Hepatocyte (in vitro differentiated cells): ENCODE data around the gene MAPK8.

Experiments
- EZH2 ChIP-seq: fragments of 200-600 bp; sonication (generic); IDR thresholded peaks from 2 replicates; pipeline ENCODE4 v1.6.1; 2016; ENCODE audit warnings: antibody characterized with exemption, mild to moderate bottlenecking, borderline replicate concordance
- EZH2phosphoT487 ChIP-seq: fragments of 200-600 bp; sonication (generic); IDR thresholded peaks from one replicate; pipeline ENCODE4 v1.6.1; 2018; ENCODE audit warnings: antibody characterized with exemption, mild to moderate bottlenecking, low read depth, moderate library complexity; ENCODE audit not compliant: unreplicated experiment, severe bottlenecking

DNA sequence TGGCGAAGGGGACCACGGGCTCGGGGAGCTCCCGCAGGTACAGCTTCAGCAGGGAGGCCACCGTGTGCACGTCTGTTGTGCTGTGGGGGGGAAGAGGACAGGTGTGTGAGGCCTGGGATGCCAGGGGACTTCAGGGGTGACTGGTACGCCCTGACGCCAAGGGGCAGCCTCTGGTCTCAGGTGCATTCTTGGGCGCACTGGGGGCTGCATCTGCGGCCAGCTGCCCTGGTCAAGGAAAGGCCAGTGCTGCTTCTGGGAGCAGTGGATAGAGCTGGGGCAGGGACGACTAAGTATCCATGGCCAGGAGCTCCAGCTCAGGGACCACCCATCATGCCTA, 148.5 kb downstream of the MAPK8 start:
- no peak for TF ChIP-seq EZH2phosphoT487
- TF ChIP-seq EZH2 = no peak
